ENCODE data around the gene SLC24A4. TPM values are rescaled to one million over a fixed set of nuclear protein-coding genes. Genes with fewer than 3 reads are reported as not detected.

SLC24A4 gene
- polyA plus RNA-seq, 1 donor from 2014 or later, result 0.17 TPM

GRCh38 chr14:92450351-92451070 lies 127.5 kb downstream of the SLC24A4 start:
- no peak overlapping the region for H3K4me3 ChIP-seq (ENCODE audit: low read length)
- no peaks in the 10 kb centered on the region for H4K20me1 ChIP-seq (ENCODE audit: insufficient read depth)
- H3K9me3 ChIP-seq (ENCODE audit: low read length), result peaks cover 3% of the 10 kb centered on the region
- H3F3A ChIP-seq (ENCODE audit: insufficient read depth, low read length, poor library complexity, severe bottlenecking), result no peaks in the 10 kb centered on the region
- H3K9ac ChIP-seq (ENCODE audit: low read length), result peak overlapping the region; percentile 5
- no peak overlapping the region for H3K27ac ChIP-seq (ENCODE audit: low read length)
- no peak overlapping the region for H2AFZ ChIP-seq (ENCODE audit: low read depth, low read length)
- no peaks in the 10 kb centered on the region for H3K9me2 ChIP-seq (ENCODE audit: insufficient read depth, low read length)
- TF ChIP-seq POLR2AphosphoS5 (IDR thresholded peaks at IDR 0.05), result no peak
- TF ChIP-seq REST (IDR thresholded peaks at IDR 0.05; ENCODE audit: borderline replicate concordance), result no peak
- no peak for TF ChIP-seq MXI1 (conservative IDR thresholded peaks at IDR 0.05; ENCODE audit: poor library complexity, severe bottlenecking)
- TF ChIP-seq, protein P1, sequence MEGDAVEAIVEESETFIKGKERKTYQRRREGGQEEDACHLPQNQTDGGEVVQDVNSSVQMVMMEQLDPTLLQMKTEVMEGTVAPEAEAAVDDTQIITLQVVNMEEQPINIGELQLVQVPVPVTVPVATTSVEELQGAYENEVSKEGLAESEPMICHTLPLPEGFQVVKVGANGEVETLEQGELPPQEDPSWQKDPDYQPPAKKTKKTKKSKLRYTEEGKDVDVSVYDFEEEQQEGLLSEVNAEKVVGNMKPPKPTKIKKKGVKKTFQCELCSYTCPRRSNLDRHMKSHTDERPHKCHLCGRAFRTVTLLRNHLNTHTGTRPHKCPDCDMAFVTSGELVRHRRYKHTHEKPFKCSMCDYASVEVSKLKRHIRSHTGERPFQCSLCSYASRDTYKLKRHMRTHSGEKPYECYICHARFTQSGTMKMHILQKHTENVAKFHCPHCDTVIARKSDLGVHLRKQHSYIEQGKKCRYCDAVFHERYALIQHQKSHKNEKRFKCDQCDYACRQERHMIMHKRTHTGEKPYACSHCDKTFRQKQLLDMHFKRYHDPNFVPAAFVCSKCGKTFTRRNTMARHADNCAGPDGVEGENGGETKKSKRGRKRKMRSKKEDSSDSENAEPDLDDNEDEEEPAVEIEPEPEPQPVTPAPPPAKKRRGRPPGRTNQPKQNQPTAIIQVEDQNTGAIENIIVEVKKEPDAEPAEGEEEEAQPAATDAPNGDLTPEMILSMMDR (IDR thresholded peaks at IDR 0.05; ENCODE audit: poor library complexity, severe bottlenecking), result no peak
- TF ChIP-seq TAF1 (IDR thresholded peaks at IDR 0.05; ENCODE audit: low read depth), result no peak
- TF ChIP-seq EP300 (conservative IDR thresholded peaks at IDR 0.05; ENCODE audit: poor library complexity, severe bottlenecking), result no peak
- no peak for TF ChIP-seq EZH2 (IDR thresholded peaks at IDR 0.05; ENCODE audit: borderline replicate concordance, insufficient read depth, low read length, poor library complexity, severe bottlenecking)
- no peak for TF ChIP-seq SMC3 (conservative IDR thresholded peaks at IDR 0.05; ENCODE audit: poor library complexity)
- TF ChIP-seq RAD21 (conservative IDR thresholded peaks at IDR 0.05), result no peak
- H3K27me3 ChIP-seq (ENCODE audit: insufficient read depth, low read depth, low read length), result no peaks in the 10 kb centered on the region
- no peak overlapping the region for H3K4me2 ChIP-seq (ENCODE audit: low read length)
- no peaks in the 10 kb centered on the region for H3K36me3 ChIP-seq (ENCODE audit: insufficient read depth, low read length)
- no peaks in the 10 kb centered on the region for H3K79me2 ChIP-seq (replicated peaks; ENCODE audit: insufficient read depth, low read length)

DNA sequence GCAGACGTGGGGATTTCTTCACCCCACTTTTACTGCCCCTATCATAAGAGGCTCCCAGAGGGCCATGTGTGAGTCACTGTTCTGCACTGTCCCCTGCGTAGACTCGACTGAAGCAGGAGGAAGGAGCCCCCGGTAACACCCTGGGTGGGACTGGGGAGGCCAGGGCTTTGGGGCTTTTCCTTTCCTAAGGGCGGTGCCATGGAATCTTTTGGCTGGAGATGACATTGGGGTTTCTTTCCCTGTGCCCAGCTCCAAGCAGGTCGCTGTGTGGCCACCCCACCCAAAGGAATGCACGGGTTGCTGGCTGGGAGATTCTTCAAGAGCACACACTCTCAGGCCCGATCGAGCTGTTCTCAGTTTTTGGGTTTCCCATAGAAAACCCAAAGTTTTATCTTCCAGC lies 128.3 kb downstream of the SLC24A4 start:
- Histone ChIP-seq H2AFZ (ENCODE audit: low read depth, low read length) (no peak overlapping the region), H3K27ac (ENCODE audit: low read length) (no peak overlapping the region), H3K36me3 (ENCODE audit: insufficient read depth, low read length) (no peaks in the 10 kb centered on the region), H3K79me2 (replicated peaks; ENCODE audit: insufficient read depth, low read length) (no peaks in the 10 kb centered on the region), H4K20me1 (ENCODE audit: insufficient read depth) (no peaks in the 10 kb centered on the region), H3K4me3 (ENCODE audit: low read length) (no peak overlapping the region), H3K9me3 (ENCODE audit: low read length) (no peaks in the 10 kb centered on the region), H3K27me3 (ENCODE audit: insufficient read depth, low read depth, low read length) (no peaks in the 10 kb centered on the region), H3K4me2 (ENCODE audit: low read length) (no peak overlapping the region), H3K9me2 (ENCODE audit: insufficient read depth, low read length) (no peaks in the 10 kb centered on the region), H3F3A (ENCODE audit: insufficient read depth, low read length, poor library complexity, severe bottlenecking) (no peaks in the 10 kb centered on the region), H3K9ac (ENCODE audit: low read length) (no peak overlapping the region)
- TF ChIP-seq POLR2AphosphoS5 (IDR thresholded peaks at IDR 0.05) (no peak), MXI1 (conservative IDR thresholded peaks at IDR 0.05; ENCODE audit: poor library complexity, severe bottlenecking) (no peak)

Data from neural cell (in vitro differentiated cells).